H1 (cell line): ENCODE data around the gene ZFAND6. TPM values are rescaled to one million over a fixed set of nuclear protein-coding genes. Genes with fewer than 3 reads are reported as not detected.

Source experiments
- CTCF ChIA-PET: fragments of 300-600 bp; sonication (Branson Sonifier 250); formaldehyde crosslinking; loops from one replicate; lab custom pipeline; 2021; ENCODE audit not compliant: partially characterized antibody; lab: Charles Lee
- POLR2A ChIA-PET: fragments of 300-600 bp; sonication (Branson Sonifier 250); formaldehyde crosslinking; loops from one replicate; lab custom pipeline; 2021; ENCODE audit warnings: inconsistent platforms; ENCODE audit not compliant: partially characterized antibody; lab: Charles Lee
- DNase-seq, 2 experiments: peaks; one replicate each; pipeline versions ENCODE4 v3.0.0 to v3.0.0-alpha.2; 2010 to 2022; ENCODE audit warnings: low spot score in 2 of 2, low read depth in 1 of 2, mixed read lengths in 1 of 2
- FAIRE-seq: peaks from 2 replicates; lab custom pipeline; 2011; peaks lifted over from hg19 to GRCh38; lab: Jason Lieb, UNC
- H2AFZ ChIP-seq: 2 replicates; pipeline ENCODE4 v1.8.1; 2012; ENCODE audit warnings: low read length, inconsistent platforms
- H2AK5ac ChIP-seq: 2 replicates; pipeline ENCODE4 v1.6.1; 2013; ENCODE audit warnings: low read depth, low read length
- H2BK120ac ChIP-seq: replicated peaks from 2 replicates; pipeline ENCODE3; 2013; ENCODE audit warnings: low read depth, low read length, inconsistent platforms
- H2BK12ac ChIP-seq: 2 replicates; pipeline ENCODE4 v1.6.1; 2013; ENCODE audit warnings: low read depth, low read length
- H2BK15ac ChIP-seq: 2 replicates; pipeline ENCODE4 v1.6.1; 2013; ENCODE audit warnings: low read length
- H2BK20ac ChIP-seq: 2 replicates; pipeline ENCODE4 v1.6.1; 2013; ENCODE audit warnings: low read length
- H2BK5ac ChIP-seq: 2 replicates; pipeline ENCODE4 v1.6.1; 2013; ENCODE audit warnings: low read depth, low read length
- H3K14ac ChIP-seq: 2 replicates; pipeline ENCODE4 v1.6.1; 2013; ENCODE audit warnings: inconsistent platforms; ENCODE audit not compliant: insufficient read length
- H3K18ac ChIP-seq: 2 replicates; pipeline ENCODE4 v1.6.1; 2013; ENCODE audit warnings: low read length; ENCODE audit errors: extremely low read depth
- H3K23ac ChIP-seq: 2 replicates; pipeline ENCODE4 v1.6.1; 2013; ENCODE audit warnings: inconsistent platforms; ENCODE audit not compliant: insufficient read length
- H3K23me2 ChIP-seq: 2 replicates; pipeline ENCODE4 v1.6.1; 2013; ENCODE audit warnings: low read depth, low read length
- H3K27ac ChIP-seq: 2 replicates; pipeline ENCODE4 v1.6.1; 2011; ENCODE audit warnings: low read depth, low read length, inconsistent platforms
- H3K27me3 ChIP-seq, 4 experiments: replicated peaks in 1 of 4; 1 replicate in 1 of 4; 2 replicates in 3 of 4; pipeline versions ENCODE4 v1.6.1 to v1.8.1; 2011 to 2013; ENCODE audit warnings: low read length in 3 of 4, mild to moderate bottlenecking in 3 of 4, inconsistent platforms in 2 of 4, mixed read lengths in 2 of 4, moderate library complexity in 1 of 4; ENCODE audit not compliant: control insufficient read depth in 3 of 4, insufficient read depth in 3 of 4; ENCODE audit errors: extremely low read depth in 1 of 4
- H3K36me3 ChIP-seq, 4 experiments: 2 replicates each; pipeline versions ENCODE4 v1.6.1 to v1.8.1; 2011 to 2013; ENCODE audit warnings: mild to moderate bottlenecking in 4 of 4, low read length in 3 of 4, moderate library complexity in 2 of 4, control low read depth in 1 of 4, inconsistent platforms in 1 of 4; ENCODE audit not compliant: insufficient read depth in 4 of 4, control insufficient read depth in 2 of 4
- H3K4ac ChIP-seq: replicated peaks from 2 replicates; pipeline ENCODE3; 2013; ENCODE audit warnings: low read length, low read depth, mixed read lengths, inconsistent platforms; ENCODE audit not compliant: insufficient read length
- H3K4me1 ChIP-seq, 4 experiments: replicated peaks in 1 of 4; 1 replicate in 1 of 4; 2 replicates in 3 of 4; pipeline versions ENCODE4 v1.6.1 to v1.8.1; 2011 to 2013; ENCODE audit warnings: low read length in 3 of 4, inconsistent platforms in 2 of 4, mixed read lengths in 1 of 4; ENCODE audit not compliant: insufficient read depth in 4 of 4, control insufficient read depth in 3 of 4
- H3K4me2 ChIP-seq, 2 experiments: 2 replicates each; pipeline versions ENCODE4 v1.6.1 to v1.8.1; 2011 to 2013; ENCODE audit warnings: low read depth in 2 of 2, low read length in 2 of 2, control low read depth in 1 of 2, inconsistent platforms in 1 of 2, mild to moderate bottlenecking in 1 of 2; ENCODE audit not compliant: insufficient read depth in 1 of 2
- H3K4me3 ChIP-seq, 4 experiments: fragments of 200-600, 300-600 bp in 1 of 4; sonication (generic), shearing (Covaris generic), sonication (Bioruptor Twin) in 1 of 4; 2 replicates each; pipeline versions ENCODE4 v1.5.1 to v1.8.1; 2011 to 2016; ENCODE audit warnings: low read length in 4 of 4, low read depth in 3 of 4, control low read depth in 2 of 4, inconsistent platforms in 2 of 4, mild to moderate bottlenecking in 2 of 4, mixed read lengths in 1 of 4, moderate library complexity in 1 of 4; ENCODE audit not compliant: insufficient read depth in 2 of 4; ENCODE audit errors: extremely low read depth in 1 of 4
- H3K56ac ChIP-seq: replicated peaks from 2 replicates; pipeline ENCODE3; 2013; ENCODE audit warnings: low read depth, mild to moderate bottlenecking, mixed read lengths, low read length, inconsistent platforms; ENCODE audit not compliant: insufficient read length
- H3K79me1 ChIP-seq: 2 replicates; pipeline ENCODE4 v1.6.1; 2013; ENCODE audit warnings: low read depth, low read length, control low read depth
- H3K79me2 ChIP-seq, 2 experiments: 2 replicates each; pipeline versions ENCODE4 v1.6.1 to v1.8.1; 2012 to 2013; ENCODE audit warnings: low read length in 2 of 2, mild to moderate bottlenecking in 2 of 2, inconsistent platforms in 1 of 2; ENCODE audit not compliant: insufficient read depth in 2 of 2, control insufficient read depth in 1 of 2
- H3K9ac ChIP-seq, 4 experiments: replicated peaks in 1 of 4; 1 replicate in 1 of 4; 2 replicates in 3 of 4; pipeline versions ENCODE4 v1.6.1 to v1.8.1; 2011 to 2013; ENCODE audit warnings: low read depth in 3 of 4, low read length in 3 of 4, control low read depth in 2 of 4, mild to moderate bottlenecking in 2 of 4, moderate library complexity in 2 of 4, inconsistent platforms in 1 of 4; ENCODE audit errors: extremely low read depth in 1 of 4
- H3K9me3 ChIP-seq, 2 experiments: 2 replicates each; pipeline versions ENCODE4 v1.6.1 to v1.8.1; 2012 to 2013; ENCODE audit warnings: mild to moderate bottlenecking in 2 of 2, moderate library complexity in 2 of 2, control low read depth in 1 of 2, inconsistent platforms in 1 of 2, low read depth in 1 of 2, low read length in 1 of 2, mixed read lengths in 1 of 2; ENCODE audit not compliant: insufficient read depth in 2 of 2
- H4K20me1 ChIP-seq, 2 experiments: replicated peaks in 1 of 2; 2 replicates each; pipeline versions ENCODE3 to v1.8.1; 2011 to 2013; ENCODE audit warnings: inconsistent platforms in 2 of 2, low read length in 2 of 2, mild to moderate bottlenecking in 1 of 2; ENCODE audit not compliant: insufficient read depth in 2 of 2, control insufficient read depth in 1 of 2
- H4K5ac ChIP-seq: 2 replicates; pipeline ENCODE4 v1.6.1; 2013; ENCODE audit warnings: low read length, low read depth, mixed read lengths, inconsistent platforms; ENCODE audit not compliant: insufficient read length
- H4K8ac ChIP-seq: 2 replicates; pipeline ENCODE4 v1.8.0; 2013; ENCODE audit warnings: mild to moderate bottlenecking, moderate library complexity, low read length, inconsistent platforms; ENCODE audit not compliant: insufficient read depth; ENCODE audit errors: extremely low read depth
- H4K91ac ChIP-seq: replicated peaks from 2 replicates; pipeline ENCODE3; 2013; ENCODE audit warnings: low read length, mixed read lengths, inconsistent platforms; ENCODE audit not compliant: insufficient read length
- ASH2L ChIP-seq: fragments of 200-600, 300-600 bp; sonication (generic); IDR thresholded peaks from one replicate; pipeline ENCODE4 v1.7.1; 2017; ENCODE audit warnings: low read length
- CBX8 ChIP-seq: fragments of 300-800, 300-1000 bp; sonication (generic); IDR thresholded peaks from 2 replicates; pipeline ENCODE4 v1.7.1; 2016; ENCODE audit warnings: low read depth, low read length, borderline replicate concordance
- CHD1 ChIP-seq: IDR thresholded peaks from 2 replicates; pipeline ENCODE4 v1.6.1; 2012; ENCODE audit warnings: low read depth, low read length, improper control_type of control experiment
- GABPA ChIP-seq: IDR thresholded peaks from 2 replicates; pipeline ENCODE4 v1.6.1; 2011; ENCODE audit warnings: mild to moderate bottlenecking, low read length, moderate library complexity, borderline replicate concordance; ENCODE audit not compliant: insufficient read depth
- HDAC2 ChIP-seq, 2 experiments: fragments of 300-600 bp in 1 of 2; sonication (generic) in 1 of 2; IDR thresholded peaks; 2 replicates each; pipeline ENCODE4 v1.6.1; 2011 to 2012; ENCODE audit warnings: low read depth in 2 of 2, low read length in 2 of 2, mild to moderate bottlenecking in 2 of 2, moderate library complexity in 2 of 2, borderline replicate concordance in 1 of 2, inconsistent platforms in 1 of 2
- PHF8 ChIP-seq: fragments of 200-600 bp; sonication (generic); conservative IDR thresholded peaks from 2 replicates; pipeline ENCODE4 v1.7.1; 2012; ENCODE audit warnings: low read depth, mild to moderate bottlenecking, inconsistent platforms, low read length, moderate library complexity
- RXRA ChIP-seq: IDR thresholded peaks from 2 replicates; pipeline ENCODE4 v1.6.1; 2011; ENCODE audit warnings: low read depth, mild to moderate bottlenecking, low read length, moderate library complexity; ENCODE audit not compliant: insufficient read depth
- SIX5 ChIP-seq: IDR thresholded peaks from 2 replicates; pipeline ENCODE4 v1.6.1; 2011; ENCODE audit warnings: mild to moderate bottlenecking, low read depth, low read length
- TBP ChIP-seq: IDR thresholded peaks from 2 replicates; pipeline ENCODE4 v1.6.1; 2011; ENCODE audit warnings: low read depth, low read length, improper control_type of control experiment
- ZNF274 ChIP-seq: IDR thresholded peaks from 2 replicates; pipeline ENCODE4 v1.7.0; 2012; ENCODE audit warnings: low read length, borderline replicate concordance; ENCODE audit errors: extremely low read depth
- WGBS, 2 experiments: shearing (Covaris generic) in 1 of 2; methylation state at CpG; one replicate each; pipeline versions ENCODE4 v1.1.6 to v1.1.7; 2013 to 2015; ENCODE audit warnings: low lambda C conversion rate in 2 of 2, mixed read lengths in 2 of 2, inconsistent platforms in 1 of 2, low coverage in 1 of 2, missing lambda C conversion rate in 1 of 2; ENCODE audit not compliant: insufficient replicate concordance in 2 of 2, insufficient coverage in 1 of 2, insufficient read length in 1 of 2; ENCODE audit errors: extremely low coverage in 1 of 2, missing lambda C conversion rate in 1 of 2; 5-methylcytosine and 5-hydroxymethylcytosine counted together
- polyA plus RNA-seq, 7 experiments: library from polyadenylated mRNA; depleted of rRNA in 3 of 7; stranded (reverse) in 5 of 7; unstranded in 2 of 7; fragments of >200 nt in 5 of 7; fragments of 200-250 nt in 2 of 7; gene quantifications; 1 replicate in 5 of 7; 2 replicates in 1 of 7; 4 replicates in 1 of 7; pipeline versions ENCODE4 v1.2.1 to v1.2.3, GENCODE V29; 2011 to 2013; ENCODE audit warnings: missing spikeins in 2 of 7, mixed read lengths in 2 of 7
- total RNA-seq: library from RNA; stranded (reverse); fragmentation: NEBNext Ultra II Directional; extraction: Animal tissue kit (Norgen Biotek cat#: 25700); gene quantifications from 2 replicates; pipeline ENCODE4 v1.2.1, GENCODE V29; 2021

ZFAND6 gene
- total and polyA plus RNA-seq, 2 of the 8 experiments (the other 6 are each of a cell fraction or from before 2014, with no cell fraction given): 136 to 237 TPM

- Histone ChIP-seq H4K20me1 (peaks cover 0 to 3% of the 10 kb centered on the region in 2 experiments), H3K18ac (no peak overlapping the region; the same call in 1 of the 2 replicates), H3K4me1 (peaks cover 0 to 12% (median 2%) of the 10 kb centered on the region in 4 experiments; a peak in 2 of 7 replicates), H2AK5ac (no peak overlapping the region), H3K79me2 (no peaks in the 10 kb centered on the region), H3K27ac (no peak overlapping the region), H3K4me3 (no peak overlapping the region), H3K23me2 (peaks cover 9% of the 10 kb centered on the region), H2BK15ac (peak overlapping the region; percentile 61; the same call in 1 of the 2 replicates), H2BK20ac (no peak overlapping the region), H4K5ac (no peak overlapping the region), H3K23ac (no peak overlapping the region), H3K14ac (no peak overlapping the region), H3K9ac (no peak overlapping the region), H3K36me3 (no peaks in the 10 kb centered on the region; a peak in 1 of 8 replicates), H3K27me3 (peaks cover 0 to 2% (median 0%) of the 10 kb centered on the region in 4 experiments; a peak in 2 of 7 replicates), H4K91ac (no peak overlapping the region), H2BK12ac (no peak overlapping the region; the same call in 1 of the 2 replicates), H3K4me2 (no peak overlapping the region), H3K79me1 (peaks cover 3% of the 10 kb centered on the region; the same call in 1 of the 2 replicates), H2BK5ac (no peak overlapping the region), H3K9me3 (no peaks in the 10 kb centered on the region), H4K8ac (no peak overlapping the region), H2AFZ (no peak overlapping the region), H3K4ac (no peak overlapping the region), H3K56ac (no peak overlapping the region), H2BK120ac (no peak overlapping the region)
- no peak for FAIRE-seq
- DNase-seq: no peak
- 95% methylated on average over 5 of the region's 5 CpGs; no CpG with 5 or more reads in 1 of the 2 experiments for WGBS, 2 experiments
- TF ChIP-seq ZNF274 (no peak), ASH2L (no peak), PHF8 (no peak), CBX8 (no peak), GABPA (no peak), SIX5 (no peak), TBP (no peak), HDAC2 (IDR thresholded peaks at IDR 0.05; ENCODE audit: borderline replicate concordance in 1 of 2, low read depth in 2 of 2, low read length in 2 of 2) (no peak), CHD1 (no peak), RXRA (no peak)
- CTCF ChIA-PET: interaction anchor here (1.0 to 1.6 kb wide), 6 partner anchors 17 to 155 kb away, joined by 3 to 5 read pairs (median 3); no protein-coding TSS in a partner anchor
- POLR2A ChIA-PET: no interaction called here
Measured at GRCh38 chr15:80155001-80155377, 95.5 kb downstream of the ZFAND6 start.
